Heart left ventricle (tissue), 13 donors: Measurements from ENCODE around the gene USP7.

ENCODE experiments used
- CTCF ChIP-seq, 12 donors: fragments of 200-600 bp; sonication (generic) in 4 of 12; IDR thresholded peaks; one replicate each; pipeline versions ENCODE4 v1.5.0 to v1.8.0; 2018 to 2022; ENCODE audit warnings: antibody characterized with exemption in 12 of 12, mild to moderate bottlenecking in 5 of 12
- POLR2A ChIP-seq, 2 donors: fragments of 450-650 bp; IDR thresholded peaks; one replicate each; pipeline ENCODE4 v1.6.1; 2017; ENCODE audit warnings: antibody characterized with exemption in 2 of 2, mild to moderate bottlenecking in 2 of 2, moderate library complexity in 2 of 2
- donor health status: ischemic (EF 13 %, LVEDD 7.1; RV severe dilation, severe dysfunction).
- donor health status: DM: no; HTN: yes; CAD: no.
- donor health status: DM: no; HTN: no; CAD: no.
- donor health status: ischemic (EF 25% LVEDD 6.9; RV normal size, moderate dysfunction).
- donor health status: ischemic (EF 25% LVEDD 5.7; RV mildly dilated, moderate dysfunction).
- donor health status: ischemic (EF 35%, LVEDD 5.7; RV mildly dilated, moderate dysfunction).
- donor health status: nonischemic (EF 11% LVEDD 7.7; RV severe dilation, severe dysfunction).
- donor health status: DM: yes; HTN: yes; CAD: no.
- donor health status: PGD.
- donor health status: ischemic (EF 29% LVEDD 5.4; RV normal size, mild dysfunction).
- donor health status: nonischemic (EF 23%, LVEDD 6.1; RV moderate dilation, normal function).

GRCh38 chr16:8886593-8887430, 76.9 kb downstream of the USP7 start:
- TF ChIP-seq CTCF (IDR thresholded peaks at IDR 0.05) (no peak), POLR2A (IDR thresholded peaks at IDR 0.05) (no peak)
